Stimulated activated CD8-positive, alpha-beta memory T cell treated with anti-CD3 and anti-CD28 coated beads, Interleukin-15, amount 100 ng/mL, for 24 hours (primary cell): ENCODE results near the gene GPR25.
"Not testable (repeated sequence)": the region's sequence is repeated elsewhere in the genome, so short reads cannot be mapped to it uniquely, and the experiment has no call there.

Experiments used
- DNase-seq: peaks from one replicate; pipeline ENCODE4 v3.0.0-alpha.2; 2020; ENCODE audit warnings: low read depth

The GPR25 gene

DNA sequence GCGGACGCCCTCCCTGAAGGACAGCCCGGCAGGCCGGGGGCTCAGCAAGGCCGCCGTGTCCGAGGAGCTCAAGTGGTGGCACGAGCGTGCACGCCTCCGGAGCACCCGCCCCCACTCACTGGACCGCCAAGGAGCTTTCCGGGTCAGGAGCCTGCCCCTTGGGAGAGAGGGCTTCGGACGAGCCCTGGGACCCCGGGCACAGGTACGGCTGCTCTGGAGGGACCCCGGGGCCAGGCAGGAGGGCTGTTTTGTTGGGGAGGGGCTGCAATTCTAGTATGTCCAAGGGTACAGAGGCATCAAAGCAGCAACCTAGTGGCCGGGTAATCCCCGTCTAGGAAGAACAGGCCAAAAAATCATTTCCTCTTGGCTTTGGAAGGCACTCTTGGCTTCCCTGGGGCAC is 39.2 kb downstream of the GPR25 start:
- not testable (repeated sequence) for DNase-seq

DNA sequence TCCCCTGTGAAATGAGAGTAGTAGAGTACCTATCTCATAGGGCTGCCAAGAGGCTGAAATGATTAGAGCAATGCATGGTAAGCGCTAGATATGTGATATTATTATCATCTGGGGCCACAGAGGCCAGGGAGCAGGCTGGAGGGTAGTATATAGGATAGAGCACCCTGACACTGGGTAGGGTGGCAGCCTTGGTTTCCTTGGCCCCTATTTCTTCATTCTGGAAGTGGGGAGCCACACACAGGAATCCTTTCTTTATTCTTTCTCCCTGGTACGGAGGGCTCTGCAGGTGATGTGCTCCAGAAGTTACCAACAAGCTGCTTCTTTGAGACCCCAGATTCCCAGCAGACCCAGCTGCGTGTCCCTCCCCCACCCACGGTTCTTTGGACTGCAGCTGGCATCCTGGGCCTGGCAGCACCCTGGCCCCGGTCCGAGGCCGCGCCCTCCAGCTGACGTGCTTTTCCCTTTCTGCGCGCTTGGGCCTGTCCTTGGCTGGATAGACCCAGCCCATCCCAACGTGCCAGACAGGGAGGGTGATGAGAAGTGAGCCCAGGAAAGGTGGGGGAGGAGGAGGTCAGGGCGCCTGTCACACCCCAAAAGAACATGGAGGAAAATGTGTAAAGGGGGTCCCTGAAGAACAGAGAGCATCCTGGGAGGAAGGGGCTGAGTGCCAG is 40.1 kb downstream of the GPR25 start:
- no peak for DNase-seq

DNA sequence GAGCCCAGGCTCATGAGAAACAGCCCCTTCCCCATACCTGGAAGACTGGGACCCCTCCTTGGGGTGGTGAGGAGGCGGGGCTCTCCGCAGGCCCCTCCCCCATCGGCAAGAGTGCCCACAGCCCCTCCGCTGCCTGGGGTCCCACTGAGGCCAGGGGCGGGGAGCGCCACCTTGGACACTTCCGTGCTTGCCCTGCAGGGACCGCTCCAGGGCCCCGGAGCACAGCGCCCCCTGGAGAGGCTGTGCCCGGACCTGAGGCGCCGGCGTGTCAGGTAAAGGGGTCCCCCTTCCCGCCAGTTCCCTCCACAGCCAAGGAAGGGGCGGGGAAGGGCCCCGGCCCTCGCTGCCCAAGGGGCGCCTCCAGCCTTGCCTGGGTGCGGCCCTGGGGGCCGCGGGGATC is 43.4 kb downstream of the GPR25 start:
- DNase-seq, result no peak

DNA sequence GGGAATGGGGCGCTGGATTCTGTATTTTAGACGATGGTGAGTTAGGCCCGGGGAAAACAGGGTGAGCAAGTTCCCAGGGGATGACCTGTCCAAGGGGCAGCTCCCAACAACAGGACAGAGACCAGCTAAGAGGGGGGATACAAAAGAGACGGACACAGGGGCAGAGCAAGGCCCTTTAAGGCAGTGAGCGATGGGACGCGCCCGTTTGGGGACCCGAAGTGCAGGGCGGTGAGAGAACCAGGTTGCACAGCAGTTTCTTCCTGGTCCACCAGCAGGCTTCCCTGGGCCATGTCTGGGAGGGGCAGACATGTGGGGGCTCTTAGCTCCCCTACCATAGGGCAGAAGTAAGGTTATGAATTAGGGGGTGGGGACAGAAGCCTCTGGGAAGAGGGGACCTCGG is 43.9 kb downstream of the GPR25 start:
- no peak for DNase-seq

DNA sequence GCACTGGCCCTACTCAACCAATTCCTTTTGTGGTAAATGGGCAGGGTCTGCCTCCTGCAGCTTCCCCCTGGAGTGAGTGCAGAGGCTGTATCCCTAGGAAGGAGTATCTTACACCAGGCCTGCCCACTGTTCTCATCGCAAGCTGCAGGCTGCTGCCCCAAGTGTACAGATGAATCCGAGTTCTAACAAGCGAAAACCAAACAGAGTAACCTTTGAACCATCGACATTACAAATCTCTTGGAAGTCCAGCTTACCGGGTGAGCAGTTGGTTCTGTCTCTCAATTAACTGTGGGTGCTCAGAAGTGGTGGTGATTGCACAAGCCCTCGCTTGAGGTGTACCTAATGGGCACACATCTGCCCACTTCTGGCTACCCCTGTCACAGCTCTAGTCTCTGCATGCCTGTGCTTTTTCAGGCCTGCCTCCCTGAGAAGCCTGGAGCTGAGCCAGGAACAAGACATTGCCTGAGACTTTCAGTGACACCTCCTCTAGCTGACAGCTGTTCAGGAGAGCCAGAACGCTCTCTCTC is 44.6 kb downstream of the GPR25 start:
- DNase-seq, result no peak

DNA sequence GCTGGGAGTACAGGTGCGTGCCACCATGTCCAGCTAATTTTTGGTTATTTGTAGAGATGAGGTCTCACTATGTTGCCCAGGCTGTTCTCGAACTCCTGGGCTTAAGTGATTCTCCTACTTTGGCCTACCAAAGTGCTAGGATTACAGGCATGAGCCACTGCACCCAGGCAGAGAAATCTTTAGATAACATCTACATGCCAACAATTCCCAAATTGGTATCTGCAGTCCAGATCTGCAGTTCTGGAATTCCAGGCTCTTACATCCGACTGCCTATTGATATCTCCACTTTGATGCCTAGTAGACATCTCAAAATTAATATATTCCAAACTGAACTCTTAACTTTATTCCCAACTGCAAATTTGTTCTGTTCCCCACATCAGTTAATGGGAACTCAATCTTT is 45.2 kb downstream of the GPR25 start:
- no peak for DNase-seq

DNA sequence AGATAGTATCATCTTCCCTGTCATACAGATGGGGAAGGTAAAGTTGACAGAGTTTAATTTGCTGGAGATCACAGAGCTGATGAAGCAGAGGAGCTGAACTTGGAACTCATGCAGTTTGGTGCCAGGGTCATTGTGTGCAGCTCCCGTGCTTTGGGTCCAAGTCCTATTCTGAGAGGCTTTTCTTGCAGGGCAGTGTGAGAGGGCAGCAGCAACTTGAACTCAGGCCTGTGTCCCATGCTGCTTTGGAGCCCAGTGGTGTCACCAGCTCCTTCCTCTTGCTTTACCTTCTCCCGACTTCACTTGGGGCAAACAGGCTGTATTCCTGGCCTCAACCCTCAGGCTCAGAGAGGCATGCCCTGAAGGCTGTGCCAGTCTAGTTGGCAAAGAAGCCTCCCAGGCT is 46.6 kb downstream of the GPR25 start:
- no peak for DNase-seq

DNA sequence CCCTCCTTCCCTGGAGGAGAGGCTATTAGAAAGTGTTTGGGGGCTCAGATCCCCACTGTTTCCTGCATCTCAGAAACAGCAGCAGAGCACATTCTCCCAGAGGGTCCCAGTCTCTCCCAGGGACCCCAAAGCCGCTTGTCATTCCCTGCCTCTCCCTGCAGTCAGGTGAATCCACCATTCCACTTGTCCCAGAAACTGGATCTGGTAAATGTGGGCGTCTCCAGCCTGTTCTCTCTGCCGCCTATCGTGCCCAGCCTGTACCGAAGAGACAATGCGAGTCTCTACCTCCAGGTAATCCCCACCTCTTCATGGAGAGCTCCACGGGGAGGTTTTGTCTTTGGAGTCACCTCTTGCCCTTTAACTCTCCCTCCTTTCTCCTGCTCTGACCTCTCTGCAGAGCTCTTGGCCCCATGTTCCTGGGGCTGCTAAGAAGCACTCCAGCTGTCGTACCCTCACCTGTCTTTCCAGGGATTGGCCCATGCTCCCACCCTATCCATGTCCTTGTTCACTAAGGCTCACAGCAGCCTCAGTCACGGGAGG is 48.9 kb downstream of the GPR25 start:
- DNase-seq, result no peak

DNA sequence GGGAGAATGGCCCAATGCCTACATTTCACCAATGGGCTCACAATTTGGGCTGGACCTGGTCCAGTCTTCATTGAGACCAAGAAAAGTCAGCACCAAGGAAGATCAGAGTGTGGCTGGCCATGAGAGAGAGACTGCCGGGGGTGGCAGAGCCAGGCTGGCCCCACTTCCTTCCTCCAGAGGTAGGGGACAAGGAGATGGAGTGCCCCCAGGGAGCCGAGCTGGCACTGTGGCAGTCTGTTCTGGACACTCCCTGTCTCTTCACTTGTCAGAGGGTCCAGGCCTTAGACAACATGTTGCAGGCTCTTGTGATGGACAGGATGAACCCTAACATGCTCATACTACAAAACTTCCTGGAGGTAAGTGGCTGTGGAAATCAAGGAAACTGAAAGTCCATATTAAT is 49.6 kb downstream of the GPR25 start:
- DNase-seq, result no peak

DNA sequence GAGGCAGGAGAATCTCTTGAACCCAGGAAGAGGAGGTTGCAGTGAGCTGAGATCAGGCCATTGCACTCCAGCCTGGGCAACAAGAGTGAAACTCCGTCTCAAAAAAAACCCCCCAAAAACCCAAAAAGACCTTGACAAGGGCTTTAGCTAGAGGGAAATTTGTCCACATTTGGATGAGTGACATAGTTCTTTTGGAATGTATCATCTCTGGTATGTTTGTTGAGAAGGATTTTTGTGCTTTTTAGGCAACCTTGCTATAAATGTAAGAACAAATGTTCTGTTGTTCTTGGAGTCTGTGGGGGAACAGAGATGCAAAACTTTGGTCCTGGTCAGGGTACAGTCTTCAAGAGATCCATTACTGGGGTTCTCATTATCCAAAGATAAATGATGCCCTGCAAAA is 50.8 kb downstream of the GPR25 start:
- no peak for DNase-seq
